OCI-LY3 (cell line): ENCODE measurements around the gene PSMG3.

ENCODE experiments used
- CTCF ChIP-seq: fragments of 200-600, 300-600 bp; sonication (generic); IDR thresholded peaks from 2 replicates; pipeline ENCODE4 v1.5.1; 2014; ENCODE audit warnings: antibody characterized with exemption, low read length, low read depth
- EZH2phosphoT487 ChIP-seq: fragments of 200-600 bp; shearing (Covaris generic); IDR thresholded peaks from 2 replicates; pipeline ENCODE4 v1.6.1; 2018; ENCODE audit warnings: antibody characterized with exemption, mixed run types, low read depth

GRCh38 chr7:1569440-1569832, 396 bp downstream of the PSMG3 start:
- TF ChIP-seq CTCF (no peak), EZH2phosphoT487 (no peak)
